Nephron progenitor cell (in vitro differentiated cells): Measurements from ENCODE around the gene ARRB2.

Experiments
- DNase-seq: peaks from one replicate; pipeline ENCODE4 v3.0.0; 2021
- H3K27ac Mint-ChIP-seq: 2 replicates; pipeline ENCODE4 v1.8.0; 2021; ENCODE audit warnings: mild to moderate bottlenecking, moderate library complexity, mixed read lengths
- H3K27me3 Mint-ChIP-seq: 2 replicates; pipeline ENCODE4 v1.8.0; 2021; ENCODE audit warnings: mild to moderate bottlenecking, low read depth, mixed read lengths; ENCODE audit not compliant: poor library complexity
- H3K36me3 Mint-ChIP-seq: 2 replicates; pipeline ENCODE4 v1.8.0; 2021; ENCODE audit warnings: low read depth, mixed read lengths
- H3K4me1 Mint-ChIP-seq: 2 replicates; pipeline ENCODE4 v1.8.0; 2021; ENCODE audit warnings: mixed read lengths
- H3K4me3 Mint-ChIP-seq: 2 replicates; pipeline ENCODE4 v1.8.0; 2021; ENCODE audit warnings: mild to moderate bottlenecking, moderate library complexity, mixed read lengths
- H3K9me3 Mint-ChIP-seq: 2 replicates; pipeline ENCODE4 v1.8.0; 2021; ENCODE audit warnings: mild to moderate bottlenecking, moderate library complexity, mixed read lengths
- TF ChIP-seq, protein P1 (sequence below): fragments of 200-600 bp; sonication (generic); IDR thresholded peaks from 2 replicates; pipeline ENCODE4 v1.5.0; 2021; ENCODE audit warnings: antibody characterized with exemption

ARRB2 gene

DNA sequence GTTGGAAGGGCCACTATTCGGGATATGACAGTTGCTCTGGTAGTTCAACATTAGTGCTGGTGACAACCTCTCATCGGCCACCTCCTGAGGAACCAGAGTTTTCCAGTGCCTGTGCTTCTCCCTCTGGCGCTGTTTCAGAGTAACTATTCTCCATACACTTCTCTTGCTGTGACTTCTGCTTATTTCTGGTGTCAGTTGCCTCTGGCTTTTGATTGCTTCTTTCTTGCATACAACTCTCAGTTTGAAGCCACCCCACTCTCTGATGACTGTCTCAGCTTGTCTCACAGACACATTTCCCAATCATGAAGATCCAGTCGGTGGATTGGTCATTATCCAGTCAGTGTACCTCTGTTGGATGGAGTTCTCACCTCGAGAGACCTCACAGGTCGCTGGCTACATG, 57.9 kb downstream of the ARRB2 start:
- DNase-seq, result no peak
- no peaks in the 10 kb centered on the region for H3K9me3 Mint-ChIP-seq
- no peaks in the 10 kb centered on the region for H3K36me3 Mint-ChIP-seq
- TF ChIP-seq, protein P1, sequence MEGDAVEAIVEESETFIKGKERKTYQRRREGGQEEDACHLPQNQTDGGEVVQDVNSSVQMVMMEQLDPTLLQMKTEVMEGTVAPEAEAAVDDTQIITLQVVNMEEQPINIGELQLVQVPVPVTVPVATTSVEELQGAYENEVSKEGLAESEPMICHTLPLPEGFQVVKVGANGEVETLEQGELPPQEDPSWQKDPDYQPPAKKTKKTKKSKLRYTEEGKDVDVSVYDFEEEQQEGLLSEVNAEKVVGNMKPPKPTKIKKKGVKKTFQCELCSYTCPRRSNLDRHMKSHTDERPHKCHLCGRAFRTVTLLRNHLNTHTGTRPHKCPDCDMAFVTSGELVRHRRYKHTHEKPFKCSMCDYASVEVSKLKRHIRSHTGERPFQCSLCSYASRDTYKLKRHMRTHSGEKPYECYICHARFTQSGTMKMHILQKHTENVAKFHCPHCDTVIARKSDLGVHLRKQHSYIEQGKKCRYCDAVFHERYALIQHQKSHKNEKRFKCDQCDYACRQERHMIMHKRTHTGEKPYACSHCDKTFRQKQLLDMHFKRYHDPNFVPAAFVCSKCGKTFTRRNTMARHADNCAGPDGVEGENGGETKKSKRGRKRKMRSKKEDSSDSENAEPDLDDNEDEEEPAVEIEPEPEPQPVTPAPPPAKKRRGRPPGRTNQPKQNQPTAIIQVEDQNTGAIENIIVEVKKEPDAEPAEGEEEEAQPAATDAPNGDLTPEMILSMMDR, result no peak
- peaks cover 23% of the 10 kb centered on the region for H3K27me3 Mint-ChIP-seq
- no peaks in the 10 kb centered on the region for H3K4me1 Mint-ChIP-seq
- no peak overlapping the region for H3K27ac Mint-ChIP-seq
- no peak overlapping the region for H3K4me3 Mint-ChIP-seq

DNA sequence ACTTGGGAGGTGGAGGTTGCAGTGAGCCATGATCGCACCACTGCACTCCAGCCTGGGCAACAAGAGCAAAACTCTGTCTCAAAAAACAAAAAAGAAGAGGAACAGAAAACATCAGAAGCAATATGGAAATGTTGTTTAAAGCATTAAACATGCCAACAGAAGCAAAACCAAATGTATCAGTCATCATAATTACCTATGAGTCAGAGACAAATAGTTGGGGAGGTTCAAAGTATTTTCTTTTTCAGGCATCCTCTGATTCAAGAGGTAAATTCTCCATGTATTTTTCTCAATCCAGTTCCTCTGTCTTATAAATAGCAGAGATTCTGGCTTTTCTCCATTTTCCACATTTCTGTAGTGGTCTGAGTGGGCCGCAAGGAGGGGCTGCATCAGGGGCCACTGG, 59.2 kb downstream of the ARRB2 start:
- Mint-ChIP-seq H3K9me3 (no peaks in the 10 kb centered on the region), H3K27ac (no peak overlapping the region), H3K4me3 (no peak overlapping the region), H3K4me1 (peaks cover 4% of the 10 kb centered on the region), H3K36me3 (no peaks in the 10 kb centered on the region), H3K27me3 (peaks cover 36% of the 10 kb centered on the region)
- no peak for DNase-seq
- TF ChIP-seq, protein P1, result no peak
